NT2/D1 (cell line): Measurements from ENCODE around the gene WBP1.

ENCODE experiments used
- YY1 ChIP-seq: IDR thresholded peaks from 2 replicates; pipeline ENCODE4 v1.6.1; 2011; ENCODE audit not compliant: insufficient read length, insufficient read depth
- ZNF274 ChIP-seq: IDR thresholded peaks from 2 replicates; pipeline ENCODE4 v1.6.1; 2011; ENCODE audit warnings: mild to moderate bottlenecking, low read depth, low read length

GRCh38 chr2:74420006-74420405 lies 38.2 kb upstream of the WBP1 start:
- no peak for TF ChIP-seq ZNF274
- no peak for TF ChIP-seq YY1
